ENCODE results near the gene DNAJC16. TPM values are rescaled to one million over a fixed set of nuclear protein-coding genes. Genes with fewer than 3 reads are reported as not detected.
A peak's percentile ranks its signal among the peaks of the same experiment; 100 is the strongest.

Gene DNAJC16
- total and polyA plus RNA-seq, 2 of the 13 experiments (the other 11 are each of a cell fraction or from before 2014, with no cell fraction given) = 11.4 to 15.4 TPM

DNA sequence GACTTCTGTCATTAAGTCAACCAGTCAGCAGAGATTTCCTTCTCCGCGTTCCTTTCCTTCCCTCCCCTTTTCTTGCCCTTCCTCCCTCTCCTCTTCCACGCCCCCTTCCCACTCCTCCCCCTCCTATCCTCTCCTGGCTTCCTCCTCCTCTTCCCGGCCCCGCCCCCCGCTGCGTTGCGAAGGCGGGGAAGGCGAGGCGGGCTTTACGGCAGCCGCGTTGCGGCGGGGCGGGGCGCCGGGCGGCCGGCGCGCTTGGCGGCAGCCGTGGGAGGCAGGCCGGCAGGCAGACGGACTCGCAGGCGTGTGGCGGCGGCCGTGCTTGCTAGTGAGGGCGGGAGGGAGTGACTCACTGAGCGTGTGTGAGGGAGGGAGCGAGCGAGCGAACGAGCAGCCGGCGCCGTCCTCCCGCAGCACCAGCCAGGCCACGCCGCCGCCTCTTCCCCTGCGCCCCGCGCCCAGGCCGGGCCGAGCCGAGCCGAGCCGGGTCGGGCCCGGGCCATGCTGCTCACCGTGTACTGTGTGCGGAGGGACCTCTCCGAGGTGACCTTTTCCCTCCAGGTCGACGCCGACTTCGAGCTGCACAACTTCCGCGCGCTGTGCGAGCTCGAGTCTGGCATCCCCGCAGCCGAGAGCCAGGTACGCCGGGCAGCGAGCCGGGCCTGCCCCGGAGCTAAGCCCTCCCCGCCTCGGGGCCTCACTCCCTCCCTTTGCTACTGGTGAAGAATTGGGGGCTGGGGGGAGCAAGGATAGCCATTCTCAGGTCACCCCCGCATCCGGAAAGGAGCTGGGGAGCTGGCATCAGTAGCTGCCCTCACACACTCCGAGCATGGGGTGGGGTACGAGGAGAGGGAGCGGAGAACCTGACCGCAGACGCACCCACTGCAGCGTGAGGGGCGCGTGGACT, 90.8 kb downstream of the DNAJC16 start, which contains the start of gene DDI2 (continued):
- TF ChIP-seq, protein P1, sequence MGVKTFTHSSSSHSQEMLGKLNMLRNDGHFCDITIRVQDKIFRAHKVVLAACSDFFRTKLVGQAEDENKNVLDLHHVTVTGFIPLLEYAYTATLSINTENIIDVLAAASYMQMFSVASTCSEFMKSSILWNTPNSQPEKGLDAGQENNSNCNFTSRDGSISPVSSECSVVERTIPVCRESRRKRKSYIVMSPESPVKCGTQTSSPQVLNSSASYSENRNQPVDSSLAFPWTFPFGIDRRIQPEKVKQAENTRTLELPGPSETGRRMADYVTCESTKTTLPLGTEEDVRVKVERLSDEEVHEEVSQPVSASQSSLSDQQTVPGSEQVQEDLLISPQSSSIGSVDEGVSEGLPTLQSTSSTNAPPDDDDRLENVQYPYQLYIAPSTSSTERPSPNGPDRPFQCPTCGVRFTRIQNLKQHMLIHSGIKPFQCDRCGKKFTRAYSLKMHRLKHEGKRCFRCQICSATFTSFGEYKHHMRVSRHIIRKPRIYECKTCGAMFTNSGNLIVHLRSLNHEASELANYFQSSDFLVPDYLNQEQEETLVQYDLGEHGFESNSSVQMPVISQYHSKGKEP (CRISPR knock-in tag; IDR thresholded peaks at IDR 0.05) = no peak
- TF ChIP-seq ZBTB43 (CRISPR knock-in tag; conservative IDR thresholded peaks at IDR 0.05) (peak; percentile 73), HNF1B (CRISPR knock-in tag; IDR thresholded peaks at IDR 0.05) (0 out of 2 replicates have a peak, but pooled peaks have one; percentile 50), IKZF1 (IDR thresholded peaks at IDR 0.05) (no peak), MYC (CRISPR knock-in tag; IDR thresholded peaks at IDR 0.05; ENCODE audit: borderline replicate concordance) (peak; percentile 57; the same call in 1 of the 2 replicates), KDM1A (CRISPR knock-in tag; IDR thresholded peaks at IDR 0.05) (no peak), HCFC1 (IDR thresholded peaks at IDR 0.05; ENCODE audit: low read depth, low read length) (peak; percentile 46; the same call in 1 of the 2 replicates), GPBP1L1 (CRISPR knock-in tag; IDR thresholded peaks at IDR 0.05) (no peak), ZNF605 (CRISPR knock-in tag; IDR thresholded peaks at IDR 0.05) (peak; percentile 75; the same call in 1 of the 2 replicates), MTERF4 (CRISPR knock-in tag; IDR thresholded peaks at IDR 0.05) (peak; percentile 73), ZNF276 (CRISPR knock-in tag; IDR thresholded peaks at IDR 0.05; ENCODE audit: low read depth) (no peak; the same call in 1 of the 2 replicates), PCBP1 (IDR thresholded peaks at IDR 0.05; ENCODE audit: borderline replicate concordance, low read depth, low read length) (0 out of 2 replicates have a peak, but pooled peaks have one; percentile 79), ZNF12 (CRISPR knock-in tag; IDR thresholded peaks at IDR 0.05) (no peak)
- TF ChIP-seq, protein P2, sequence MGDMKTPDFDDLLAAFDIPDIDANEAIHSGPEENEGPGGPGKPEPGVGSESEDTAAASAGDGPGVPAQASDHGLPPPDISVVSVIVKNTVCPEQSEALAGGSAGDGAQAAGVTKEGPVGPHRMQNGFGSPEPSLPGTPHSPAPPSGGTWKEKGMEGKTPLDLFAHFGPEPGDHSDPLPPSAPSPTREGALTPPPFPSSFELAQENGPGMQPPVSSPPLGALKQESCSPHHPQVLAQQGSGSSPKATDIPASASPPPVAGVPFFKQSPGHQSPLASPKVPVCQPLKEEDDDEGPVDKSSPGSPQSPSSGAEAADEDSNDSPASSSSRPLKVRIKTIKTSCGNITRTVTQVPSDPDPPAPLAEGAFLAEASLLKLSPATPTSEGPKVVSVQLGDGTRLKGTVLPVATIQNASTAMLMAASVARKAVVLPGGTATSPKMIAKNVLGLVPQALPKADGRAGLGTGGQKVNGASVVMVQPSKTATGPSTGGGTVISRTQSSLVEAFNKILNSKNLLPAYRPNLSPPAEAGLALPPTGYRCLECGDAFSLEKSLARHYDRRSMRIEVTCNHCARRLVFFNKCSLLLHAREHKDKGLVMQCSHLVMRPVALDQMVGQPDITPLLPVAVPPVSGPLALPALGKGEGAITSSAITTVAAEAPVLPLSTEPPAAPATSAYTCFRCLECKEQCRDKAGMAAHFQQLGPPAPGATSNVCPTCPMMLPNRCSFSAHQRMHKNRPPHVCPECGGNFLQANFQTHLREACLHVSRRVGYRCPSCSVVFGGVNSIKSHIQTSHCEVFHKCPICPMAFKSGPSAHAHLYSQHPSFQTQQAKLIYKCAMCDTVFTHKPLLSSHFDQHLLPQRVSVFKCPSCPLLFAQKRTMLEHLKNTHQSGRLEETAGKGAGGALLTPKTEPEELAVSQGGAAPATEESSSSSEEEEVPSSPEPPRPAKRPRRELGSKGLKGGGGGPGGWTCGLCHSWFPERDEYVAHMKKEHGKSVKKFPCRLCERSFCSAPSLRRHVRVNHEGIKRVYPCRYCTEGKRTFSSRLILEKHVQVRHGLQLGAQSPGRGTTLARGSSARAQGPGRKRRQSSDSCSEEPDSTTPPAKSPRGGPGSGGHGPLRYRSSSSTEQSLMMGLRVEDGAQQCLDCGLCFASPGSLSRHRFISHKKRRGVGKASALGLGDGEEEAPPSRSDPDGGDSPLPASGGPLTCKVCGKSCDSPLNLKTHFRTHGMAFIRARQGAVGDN (CRISPR knock-in tag; IDR thresholded peaks at IDR 0.05) = peak; percentile 75

All from HepG2 (cell line).